Natural killer cell treated with Interleukin-12 subunit alpha and Interleukin-12 subunit beta and Interleukin-15 and Interleukin-18, amount 100 ng/mL, for 72 hours (primary cell): ENCODE results near the gene HS2ST1. TPM values are rescaled to one million over a fixed set of nuclear protein-coding genes. Genes with fewer than 3 reads are reported as not detected.

Experiments
- ATAC-seq, 2 donors: fragments of 150-1000 bp; cut with Tn5 transposase in 1 of 2; sonication (Bioruptor Pico), chemical (Tn5 transposase) in 1 of 2; 2 replicates each; pipeline ENCODE4 v1.10.0; 2021
- DNase-seq: peaks from one replicate; pipeline ENCODE4 v3.0.0; 2022; ENCODE audit warnings: low spot score
- H3K27ac Mint-ChIP-seq, 2 donors: 1 replicate in 1 of 2; 2 replicates in 1 of 2; pipeline ENCODE4 v1.8.0; 2022; ENCODE audit warnings: mixed read lengths in 2 of 2, mild to moderate bottlenecking in 1 of 2, moderate library complexity in 1 of 2
- H3K27me3 Mint-ChIP-seq, 2 donors: 1 replicate in 1 of 2; 2 replicates in 1 of 2; pipeline ENCODE4 v1.8.0; 2022; ENCODE audit warnings: mixed read lengths in 2 of 2
- H3K36me3 Mint-ChIP-seq: one replicate; pipeline ENCODE4 v1.8.0; 2022; ENCODE audit warnings: mixed read lengths
- H3K4me1 Mint-ChIP-seq, 2 donors: 1 replicate in 1 of 2; 2 replicates in 1 of 2; pipeline ENCODE4 v1.8.0; 2022; ENCODE audit warnings: low read depth in 2 of 2, mixed read lengths in 2 of 2, mild to moderate bottlenecking in 1 of 2
- H3K4me3 Mint-ChIP-seq: one replicate; pipeline ENCODE4 v1.8.0; 2022; ENCODE audit warnings: mixed read lengths
- H3K9me3 Mint-ChIP-seq: 2 replicates; pipeline ENCODE4 v1.8.0; 2022; ENCODE audit warnings: mixed read lengths
- total RNA-seq, 2 donors: library from RNA; stranded (reverse); gene quantifications; one replicate each; pipeline ENCODE4 v1.2.3, GENCODE V29; 2022

HS2ST1 gene
- total RNA-seq, 2 donors from 2014 or later: 15.1 to 24.5 TPM

GRCh38 chr1:87129606-87130005 is 215.2 kb downstream of the HS2ST1 start:
- no peak overlapping the region for H3K4me3 Mint-ChIP-seq
- DNase-seq: no peak
- H3K27me3 Mint-ChIP-seq: peaks cover 5 to 10% of the 10 kb centered on the region in 2 donors
- peaks cover 0 to 9% of the 10 kb centered on the region in 2 donors for H3K4me1 Mint-ChIP-seq
- no peaks in the 10 kb centered on the region for H3K36me3 Mint-ChIP-seq
- no peak overlapping the region for H3K27ac Mint-ChIP-seq
- ATAC-seq: no peak
- H3K9me3 Mint-ChIP-seq: no peaks in the 10 kb centered on the region

GRCh38 chr1:87130438-87130837 is 216.0 kb downstream of the HS2ST1 start:
- H3K9me3 Mint-ChIP-seq: no peaks in the 10 kb centered on the region
- H3K27me3 Mint-ChIP-seq: peaks cover 9 to 10% of the 10 kb centered on the region in 2 donors
- ATAC-seq: no peak
- no peak overlapping the region for H3K4me3 Mint-ChIP-seq
- no peak for DNase-seq
- no peak overlapping the region for H3K27ac Mint-ChIP-seq
- H3K4me1 Mint-ChIP-seq: peaks cover 0 to 9% of the 10 kb centered on the region in 2 donors
- H3K36me3 Mint-ChIP-seq: no peaks in the 10 kb centered on the region

GRCh38 chr1:87131809-87132283 is 217.4 kb downstream of the HS2ST1 start:
- Mint-ChIP-seq H3K27ac (no peak overlapping the region), H3K36me3 (no peaks in the 10 kb centered on the region), H3K9me3 (no peaks in the 10 kb centered on the region), H3K4me1 (peaks cover 0 to 9% of the 10 kb centered on the region in 2 donors), H3K27me3 (peaks cover 14 to 15% of the 10 kb centered on the region in 2 donors), H3K4me3 (peak overlapping the region; percentile 73)
- DNase-seq (peak; percentile 83), ATAC-seq (peak; percentile 89 to 90)

GRCh38 chr1:87132284-87132870 is 217.9 kb downstream of the HS2ST1 start:
- Mint-ChIP-seq H3K27ac (no peak overlapping the region), H3K9me3 (no peaks in the 10 kb centered on the region), H3K4me3 (peak overlapping the region; percentile 73), H3K27me3 (peaks cover 14 to 15% of the 10 kb centered on the region in 2 donors), H3K36me3 (no peaks in the 10 kb centered on the region), H3K4me1 (peaks cover 0 to 9% of the 10 kb centered on the region in 2 donors)
- ATAC-seq (peak; percentile 25 to 40), DNase-seq (no peak)

- Mint-ChIP-seq H3K9me3 (no peaks in the 10 kb centered on the region), H3K4me1 (peaks cover 0 to 9% of the 10 kb centered on the region in 2 donors), H3K36me3 (no peaks in the 10 kb centered on the region), H3K27ac (no peak overlapping the region), H3K27me3 (peaks cover 14 to 23% of the 10 kb centered on the region in 2 donors), H3K4me3 (peak overlapping the region; percentile 22)
- no peak for ATAC-seq
- no peak for DNase-seq
Measured at GRCh38 chr1:87134061-87134460, 219.6 kb downstream of the HS2ST1 start.

- no peak overlapping the region for H3K27ac Mint-ChIP-seq
- peaks cover 14 to 23% of the 10 kb centered on the region in 2 donors for H3K27me3 Mint-ChIP-seq
- no peaks in the 10 kb centered on the region for H3K36me3 Mint-ChIP-seq
- ATAC-seq (no peak), DNase-seq (no peak)
- H3K9me3 Mint-ChIP-seq: no peaks in the 10 kb centered on the region
- peaks cover 0 to 9% of the 10 kb centered on the region in 2 donors for H3K4me1 Mint-ChIP-seq
- no peak overlapping the region for H3K4me3 Mint-ChIP-seq
Measured at GRCh38 chr1:87134625-87135328, 220.3 kb downstream of the HS2ST1 start.

- no peak for DNase-seq
- ATAC-seq: no peak
- no peaks in the 10 kb centered on the region for H3K36me3 Mint-ChIP-seq
- no peaks in the 10 kb centered on the region for H3K9me3 Mint-ChIP-seq
- peaks cover 0 to 9% of the 10 kb centered on the region in 2 donors for H3K4me1 Mint-ChIP-seq
- H3K27ac Mint-ChIP-seq: no peak overlapping the region
- H3K27me3 Mint-ChIP-seq: peaks cover 13 to 23% of the 10 kb centered on the region in 2 donors
- H3K4me3 Mint-ChIP-seq: no peak overlapping the region
Measured at GRCh38 chr1:87135329-87135712, 220.9 kb downstream of the HS2ST1 start.

- Mint-ChIP-seq H3K27ac (no peak overlapping the region), H3K9me3 (no peaks in the 10 kb centered on the region), H3K4me1 (peaks cover 0 to 5% of the 10 kb centered on the region in 2 donors), H3K36me3 (no peaks in the 10 kb centered on the region), H3K4me3 (no peak overlapping the region), H3K27me3 (peaks cover 12 to 23% of the 10 kb centered on the region in 2 donors)
- DNase-seq: no peak
- no peak for ATAC-seq
Measured at GRCh38 chr1:87136607-87137341, 222.3 kb downstream of the HS2ST1 start.

- no peaks in the 10 kb centered on the region for H3K9me3 Mint-ChIP-seq
- ATAC-seq (no peak), DNase-seq (no peak)
- no peak overlapping the region for H3K27ac Mint-ChIP-seq
- H3K36me3 Mint-ChIP-seq: no peaks in the 10 kb centered on the region
- no peak overlapping the region for H3K4me3 Mint-ChIP-seq
- peaks cover 0 to 4% of the 10 kb centered on the region in 2 donors for H3K4me1 Mint-ChIP-seq
- peaks cover 12 to 23% of the 10 kb centered on the region in 2 donors for H3K27me3 Mint-ChIP-seq
Measured at GRCh38 chr1:87137342-87137739, 222.9 kb downstream of the HS2ST1 start.

GRCh38 chr1:87140831-87141540 is 226.6 kb downstream of the HS2ST1 start:
- H3K36me3 Mint-ChIP-seq: no peaks in the 10 kb centered on the region
- H3K4me3 Mint-ChIP-seq: no peak overlapping the region
- no peak for DNase-seq
- no peak for ATAC-seq
- H3K9me3 Mint-ChIP-seq: no peaks in the 10 kb centered on the region
- no peaks in the 10 kb centered on the region for H3K4me1 Mint-ChIP-seq
- H3K27ac Mint-ChIP-seq: no peak overlapping the region
- peaks cover 3 to 17% of the 10 kb centered on the region in 2 donors for H3K27me3 Mint-ChIP-seq

- ATAC-seq: no peak
- Mint-ChIP-seq H3K4me3 (no peak overlapping the region), H3K4me1 (no peaks in the 10 kb centered on the region), H3K36me3 (no peaks in the 10 kb centered on the region), H3K27ac (no peak overlapping the region), H3K9me3 (no peaks in the 10 kb centered on the region), H3K27me3 (peaks cover 5 to 22% of the 10 kb centered on the region in 2 donors)
- DNase-seq: no peak
Measured at GRCh38 chr1:87141556-87141955, 227.1 kb downstream of the HS2ST1 start.

- no peaks in the 10 kb centered on the region for H3K36me3 Mint-ChIP-seq
- DNase-seq (no peak), ATAC-seq (no peak)
- no peak overlapping the region for H3K4me3 Mint-ChIP-seq
- no peaks in the 10 kb centered on the region for H3K4me1 Mint-ChIP-seq
- peaks cover 11 to 24% of the 10 kb centered on the region in 2 donors for H3K27me3 Mint-ChIP-seq
- no peak overlapping the region for H3K27ac Mint-ChIP-seq
- H3K9me3 Mint-ChIP-seq: no peaks in the 10 kb centered on the region
Measured at GRCh38 chr1:87143413-87144135, 229.1 kb downstream of the HS2ST1 start.

GRCh38 chr1:87144316-87144895 is 230.0 kb downstream of the HS2ST1 start:
- DNase-seq (no peak), ATAC-seq (no peak)
- peaks cover 19 to 30% of the 10 kb centered on the region in 2 donors for H3K27me3 Mint-ChIP-seq
- H3K4me3 Mint-ChIP-seq: no peak overlapping the region
- H3K27ac Mint-ChIP-seq: no peak overlapping the region
- no peaks in the 10 kb centered on the region for H3K36me3 Mint-ChIP-seq
- no peaks in the 10 kb centered on the region for H3K4me1 Mint-ChIP-seq
- no peaks in the 10 kb centered on the region for H3K9me3 Mint-ChIP-seq
